AG09309 (cell line): ENCODE data around the gene ZNF766.
"Not testable (repeated sequence)": the region's sequence is repeated elsewhere in the genome, so short reads cannot be mapped to it uniquely, and the experiment has no call there.

Experiments
- DNase-seq: peaks from one replicate; pipeline ENCODE4 v3.0.0-alpha.2; 2010; ENCODE audit warnings: low read depth
- H3K4me3 ChIP-seq: 2 replicates; pipeline ENCODE4 v1.5.1; 2011; ENCODE audit warnings: mild to moderate bottlenecking, low read depth, low read length, moderate library complexity; ENCODE audit not compliant: control insufficient read depth
- TF ChIP-seq, protein P1 (sequence below): IDR thresholded peaks from 2 replicates; pipeline ENCODE4 v1.5.1; 2011; ENCODE audit warnings: mild to moderate bottlenecking, low read depth, low read length, inconsistent platforms; ENCODE audit not compliant: insufficient read depth, control insufficient read depth; ENCODE audit errors: missing control alignments

Gene ZNF766

DNA sequence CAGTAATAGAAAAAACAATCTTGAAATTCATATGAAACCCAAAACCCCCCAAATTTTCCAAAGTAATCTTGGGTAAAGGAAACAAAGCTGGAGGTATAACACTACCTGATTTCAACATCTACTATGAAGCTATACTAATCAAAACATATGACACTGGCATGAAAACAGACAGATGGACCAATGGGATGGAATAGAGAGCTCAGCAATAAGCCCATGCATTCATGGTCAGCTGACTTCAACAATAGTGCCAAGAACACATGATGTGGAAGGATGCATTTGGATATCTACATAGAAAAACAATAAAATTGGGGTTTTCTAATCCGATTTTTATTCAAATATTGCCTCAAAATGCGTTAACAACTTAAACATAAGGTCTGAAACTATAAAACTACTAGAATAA is 32.2 kb upstream of the ZNF766 start:
- TF ChIP-seq, protein P1, sequence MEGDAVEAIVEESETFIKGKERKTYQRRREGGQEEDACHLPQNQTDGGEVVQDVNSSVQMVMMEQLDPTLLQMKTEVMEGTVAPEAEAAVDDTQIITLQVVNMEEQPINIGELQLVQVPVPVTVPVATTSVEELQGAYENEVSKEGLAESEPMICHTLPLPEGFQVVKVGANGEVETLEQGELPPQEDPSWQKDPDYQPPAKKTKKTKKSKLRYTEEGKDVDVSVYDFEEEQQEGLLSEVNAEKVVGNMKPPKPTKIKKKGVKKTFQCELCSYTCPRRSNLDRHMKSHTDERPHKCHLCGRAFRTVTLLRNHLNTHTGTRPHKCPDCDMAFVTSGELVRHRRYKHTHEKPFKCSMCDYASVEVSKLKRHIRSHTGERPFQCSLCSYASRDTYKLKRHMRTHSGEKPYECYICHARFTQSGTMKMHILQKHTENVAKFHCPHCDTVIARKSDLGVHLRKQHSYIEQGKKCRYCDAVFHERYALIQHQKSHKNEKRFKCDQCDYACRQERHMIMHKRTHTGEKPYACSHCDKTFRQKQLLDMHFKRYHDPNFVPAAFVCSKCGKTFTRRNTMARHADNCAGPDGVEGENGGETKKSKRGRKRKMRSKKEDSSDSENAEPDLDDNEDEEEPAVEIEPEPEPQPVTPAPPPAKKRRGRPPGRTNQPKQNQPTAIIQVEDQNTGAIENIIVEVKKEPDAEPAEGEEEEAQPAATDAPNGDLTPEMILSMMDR = no peak
- DNase-seq = no peak
- no peak overlapping the region for H3K4me3 ChIP-seq

DNA sequence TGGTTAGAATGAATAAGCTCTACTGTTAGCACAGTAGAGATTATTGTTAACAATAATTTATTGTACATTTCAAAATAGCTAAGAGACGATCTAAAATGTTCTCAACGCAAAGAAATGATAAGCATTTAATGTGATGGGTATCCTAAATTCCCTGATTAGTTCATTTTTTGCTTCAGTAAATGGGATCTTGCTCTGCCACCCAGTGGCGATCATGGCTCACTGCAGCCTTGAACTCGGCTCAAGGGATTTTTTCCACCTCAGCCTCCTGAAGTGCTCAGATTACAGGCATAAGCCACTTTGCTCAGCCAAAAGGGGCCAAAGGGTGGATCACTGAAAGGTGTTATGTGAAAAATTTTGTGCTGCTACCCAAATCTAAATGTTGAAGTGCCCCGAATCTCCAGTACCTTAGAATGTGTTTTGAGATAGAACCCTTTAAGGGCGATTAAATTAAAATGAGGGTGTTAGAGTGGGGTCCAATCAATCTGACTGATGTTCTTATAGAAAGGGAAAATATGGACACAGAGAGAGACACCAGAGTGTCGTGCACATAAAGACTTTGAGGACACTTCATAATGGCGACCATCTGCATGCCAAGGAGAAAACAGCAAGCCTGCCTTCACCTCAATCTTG is 31.5 kb upstream of the ZNF766 start:
- TF ChIP-seq, protein P1 = peak; percentile 84
- DNase-seq = peak; percentile 21
- no peak overlapping the region for H3K4me3 ChIP-seq

DNA sequence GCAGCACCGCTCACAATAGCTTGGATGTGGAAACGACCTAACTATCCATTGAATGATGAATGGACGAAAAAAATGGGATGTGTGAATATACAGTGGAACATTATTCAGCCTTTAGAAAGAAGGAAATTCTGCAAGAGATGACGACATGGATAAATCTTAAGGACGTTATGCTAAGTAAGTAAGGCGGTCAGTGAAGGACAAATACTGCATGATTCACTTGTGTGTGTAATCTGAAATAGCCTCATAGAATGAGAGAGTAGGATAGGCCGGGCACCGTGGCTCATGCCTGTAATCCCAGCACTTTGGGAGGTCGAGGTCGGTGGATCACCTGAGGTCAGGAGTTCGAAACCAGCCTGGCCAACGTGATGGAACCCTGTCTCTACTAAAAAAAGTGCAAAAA is 25.4 kb upstream of the ZNF766 start:
- TF ChIP-seq, protein P1 = no peak
- no peak for DNase-seq
- H3K4me3 ChIP-seq = no peak overlapping the region

DNA sequence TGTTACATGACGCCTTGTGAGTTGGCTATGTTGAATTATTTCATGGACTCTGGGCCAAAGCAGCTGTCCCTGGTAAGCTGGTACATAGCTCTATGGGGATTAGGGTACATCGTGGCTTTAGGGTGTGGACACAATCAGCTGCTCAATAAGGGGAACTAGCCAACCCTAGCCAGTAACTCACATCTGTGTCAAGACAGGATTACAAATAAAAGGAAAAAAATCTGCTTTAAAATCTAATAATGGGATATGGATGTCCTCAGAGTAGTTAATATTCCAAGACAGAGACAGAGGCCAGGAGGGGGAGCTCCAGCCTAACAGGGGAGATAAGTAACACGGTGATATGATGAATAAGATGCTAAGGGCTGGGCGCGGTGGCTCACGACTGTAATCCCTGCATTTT is 21.1 kb upstream of the ZNF766 start:
- peak; percentile 13 for DNase-seq
- TF ChIP-seq, protein P1 = peak; percentile 73
- no peak overlapping the region for H3K4me3 ChIP-seq

DNA sequence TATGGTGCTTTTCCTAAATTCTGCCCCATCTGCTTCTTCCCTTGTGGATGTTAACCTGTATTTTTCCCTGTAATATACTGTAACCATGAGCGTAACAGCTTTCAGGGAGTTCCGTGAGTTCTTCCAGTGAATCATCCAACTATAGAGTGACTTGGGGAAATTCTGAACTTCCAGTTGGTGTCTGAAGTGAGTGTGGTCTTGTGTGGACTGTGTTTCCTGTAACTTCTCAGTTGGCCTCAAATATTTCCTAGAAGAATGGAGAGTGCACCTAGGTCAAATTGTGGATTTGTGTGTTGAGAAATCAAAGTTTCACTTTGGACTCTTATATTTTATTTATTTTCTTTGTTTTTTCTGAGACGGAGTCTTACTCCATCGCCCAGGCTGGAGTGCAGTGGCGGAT is 11.0 kb upstream of the ZNF766 start:
- DNase-seq = no peak
- no peak overlapping the region for H3K4me3 ChIP-seq
- TF ChIP-seq, protein P1 = no peak

DNA sequence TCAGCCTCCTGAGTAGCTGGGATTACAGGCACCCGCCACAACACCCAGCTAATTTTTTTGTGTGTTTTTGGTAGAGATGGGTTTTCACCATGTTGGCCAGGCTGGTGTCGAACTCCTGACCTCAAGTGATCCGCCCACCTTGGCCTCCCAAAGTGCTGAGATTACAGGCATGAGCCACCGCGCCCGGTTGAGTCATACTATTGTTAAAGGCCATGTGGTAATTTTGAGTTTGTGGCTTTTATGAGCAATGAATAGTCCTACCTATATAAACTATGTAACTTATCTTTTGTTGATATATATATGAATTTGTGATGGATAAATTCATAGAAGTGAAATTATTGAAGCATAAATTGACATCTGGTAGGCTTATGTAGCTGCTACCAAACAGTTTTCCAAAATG is 3.8 kb upstream of the ZNF766 start:
- not testable (repeated sequence) for H3K4me3 ChIP-seq, DNase-seq

DNA sequence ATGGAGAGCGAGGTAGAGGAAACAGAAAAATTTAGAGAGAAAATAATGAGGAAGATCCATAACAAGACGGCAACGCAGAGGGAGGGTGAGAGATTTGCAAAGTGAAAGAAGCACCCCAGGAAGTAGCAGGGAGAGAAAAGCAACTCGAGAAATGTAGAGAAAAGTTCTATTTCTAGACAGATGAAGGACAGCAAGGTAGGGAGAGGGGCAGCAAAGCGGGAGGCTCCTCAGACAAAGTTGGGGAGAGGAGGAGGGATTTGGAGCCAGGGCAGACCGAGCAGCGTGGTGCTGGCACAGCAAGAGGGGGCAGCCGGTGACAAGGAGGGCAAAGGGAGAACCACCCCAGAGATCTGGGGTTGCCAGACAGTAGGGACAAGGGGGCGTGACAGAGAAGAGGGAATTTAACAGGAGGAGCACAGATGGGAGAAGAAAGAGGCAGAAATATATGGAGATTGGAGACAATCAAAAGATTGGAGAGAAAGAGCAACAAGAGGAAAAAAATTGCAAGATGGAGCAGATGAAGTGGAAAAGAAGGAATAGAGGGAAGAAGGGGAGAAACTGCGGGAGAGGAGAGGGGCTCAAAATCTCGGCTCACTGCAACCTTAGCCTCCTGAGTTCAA is 989 bp downstream of the ZNF766 start:
- peak overlapping the region; percentile 60 for H3K4me3 ChIP-seq
- TF ChIP-seq, protein P1 = no peak
- DNase-seq = no peak
